Naive thymus-derived CD4-positive, alpha-beta T cell (primary cell): ENCODE results near the gene PPIL6. TPM values are rescaled to one million over a fixed set of nuclear protein-coding genes. Genes with fewer than 3 reads are reported as not detected.
A peak's percentile ranks its signal among the peaks of the same experiment; 100 is the strongest.

Experiments used
- ATAC-seq: fragments of 150-1000 bp; cut with Tn5 transposase; 2 replicates; pipeline ENCODE4 v1.10.0; 2021; ENCODE audit warnings: mild to moderate bottlenecking, moderate library complexity
- CTCF ChIA-PET: fragments of 350-600 bp; sonication (Branson Sonifier 250); formaldehyde crosslinking; loops from one replicate; lab custom pipeline; 2021; ENCODE audit warnings: antibody characterized with exemption; lab: Charles Lee
- POLR2A ChIA-PET: fragments of 350-600 bp; sonication (Branson Sonifier 250); formaldehyde crosslinking; loops from one replicate; lab custom pipeline; 2021; ENCODE audit warnings: antibody characterized with exemption, inconsistent platforms; lab: Charles Lee
- DNase-seq, 9 donors: peaks; one replicate each; pipeline versions ENCODE4 v3.0.0 to v3.0.0-alpha.2; 2020 to 2022; ENCODE audit warnings: mixed read lengths in 1 of 9
- H3K27ac ChIP-seq: one replicate; pipeline ENCODE4 v1.7.0; 2013; ENCODE audit warnings: mild to moderate bottlenecking, low read depth, low read length, moderate library complexity
- H3K27me3 ChIP-seq, 2 donors: one replicate each; pipeline ENCODE4 v1.7.0; 2013; ENCODE audit warnings: low read length in 2 of 2, mild to moderate bottlenecking in 2 of 2, moderate library complexity in 2 of 2; ENCODE audit not compliant: control insufficient read depth in 2 of 2, insufficient read depth in 2 of 2
- H3K36me3 ChIP-seq, 3 experiments: 1 replicate in 2 of 3; 2 replicates in 1 of 3; pipeline ENCODE4 v1.7.0; 2013; ENCODE audit warnings: low read length in 3 of 3, mild to moderate bottlenecking in 3 of 3, moderate library complexity in 1 of 3; ENCODE audit not compliant: insufficient read depth in 3 of 3, control insufficient read depth in 2 of 3
- H3K4me1 ChIP-seq, 2 donors: one replicate each; pipeline ENCODE4 v1.7.0; 2013; ENCODE audit warnings: low read length in 2 of 2, mild to moderate bottlenecking in 2 of 2, moderate library complexity in 1 of 2; ENCODE audit not compliant: control insufficient read depth in 2 of 2, insufficient read depth in 2 of 2
- H3K4me3 ChIP-seq: 2 replicates; pipeline ENCODE4 v1.7.0; 2013; ENCODE audit warnings: mild to moderate bottlenecking, low read length
- H3K9me3 ChIP-seq, 3 experiments: 1 replicate in 2 of 3; 2 replicates in 1 of 3; pipeline ENCODE4 v1.7.0; 2013; ENCODE audit warnings: low read length in 3 of 3; ENCODE audit not compliant: control insufficient read depth in 2 of 3
- H3K27ac Mint-ChIP-seq, 9 donors: one replicate each; pipeline ENCODE4 v1.8.0; 2020 to 2022; ENCODE audit warnings: mixed read lengths in 9 of 9, mild to moderate bottlenecking in 8 of 9, moderate library complexity in 5 of 9, inconsistent platforms in 2 of 9
- H3K27me3 Mint-ChIP-seq, 5 donors: one replicate each; pipeline ENCODE4 v1.8.0; 2021 to 2022; ENCODE audit warnings: mixed read lengths in 5 of 5, mild to moderate bottlenecking in 1 of 5
- H3K36me3 Mint-ChIP-seq, 5 donors: one replicate each; pipeline ENCODE4 v1.8.0; 2020 to 2022; ENCODE audit warnings: mixed read lengths in 5 of 5, mild to moderate bottlenecking in 3 of 5, inconsistent platforms in 1 of 5
- H3K4me1 Mint-ChIP-seq, 7 donors: one replicate each; pipeline ENCODE4 v1.8.0; 2020 to 2022; ENCODE audit warnings: mixed read lengths in 7 of 7, mild to moderate bottlenecking in 3 of 7, inconsistent platforms in 1 of 7
- H3K4me3 Mint-ChIP-seq, 10 donors: one replicate each; pipeline ENCODE4 v1.8.0; 2020 to 2022; ENCODE audit warnings: mild to moderate bottlenecking in 10 of 10, mixed read lengths in 10 of 10, moderate library complexity in 6 of 10, inconsistent platforms in 2 of 10
- H3K9me3 Mint-ChIP-seq, 11 donors: one replicate each; pipeline ENCODE4 v1.8.0; 2020 to 2022; ENCODE audit warnings: mixed read lengths in 11 of 11, mild to moderate bottlenecking in 4 of 11, inconsistent platforms in 1 of 11, moderate library complexity in 1 of 11
- intact Hi-C, 2 donors: fragments of 100-400 bp; cut with micrococcal nuclease; formaldehyde crosslinking; loops; one replicate each; pipeline ENCODE4 v1.15.1; 2023
- polyA plus RNA-seq, 2 donors: library from polyadenylated mRNA; unstranded; fragments of 300-500 nt; fragmentation: Illumina TruSeq; gene quantifications; one replicate each; pipeline ENCODE4 v1.2.3, GENCODE V29; 2021
- total RNA-seq, 6 experiments: library from RNA in 5 of 6; stranded (reverse) in 5 of 6; gene quantifications; 1 replicate in 5 of 6; 2 replicates in 1 of 6; pipeline ENCODE4 v1.2.3 and lab custom pipeline; 2021 to 2026

The PPIL6 gene
- 1 to 10 TPM in 1 of 5 experiments, under 1 TPM in 3, not detected in 1; 0.13 to 1.9 (median 0.40) TPM for total RNA-seq
- under 1 TPM; 0.44 to 0.71 TPM for polyA plus RNA-seq
- total RNA-seq (lab: John Stamatoyannopoulos, UW) = 1.1 reads per million

- DNase-seq = peak; percentile 63 to 85 (median 77)
- peaks cover 0 to 2% (median 0%) of the 10 kb centered on the region in 5 donors for H3K27me3 Mint-ChIP-seq
- H3K36me3 Mint-ChIP-seq = peaks cover 0 to 18% (median 0%) of the 10 kb centered on the region in 5 donors
- H3K4me3 Mint-ChIP-seq = peak within 1 kb of the TSS; percentile 90 to 95 (median 94)
- Histone ChIP-seq H3K9me3 (no peaks in the 10 kb centered on the region), H3K4me1 (peaks cover 11% of the 10 kb centered on the region in 2 donors), H3K27me3 (no peaks in the 10 kb centered on the region), H3K4me3 (peak within 1 kb of the TSS; percentile 65), H3K27ac (peak within 1 kb of the TSS; percentile 98), H3K36me3 (peaks cover 0 to 26% (median 4%) of the 10 kb centered on the region in 3 experiments)
- ChIA-PET POLR2A (interaction anchor here (0.5 to 4.5 kb wide), 17 partner anchors 9 to 250 kb away, joined by 3 to 49 read pairs (median 5); partner anchors contain the start of genes AK9, CD164, FIG4 and MICAL1), CTCF (interaction anchor here (0.9 to 4.1 kb wide), 5 partner anchors 13 to 599 kb away, joined by 3 to 18 read pairs (median 4); partner anchors contain the start of genes AK9, CD164 and FIG4)
- intact Hi-C loops = loop anchor here (1.0 to 10.0 kb wide), 17 partner anchors 9 to 1482 kb away; partner anchors contain the start of genes AK9 (in 2 of the 2), CD164 (in 2 of the 2), CEP57L1 (in 2 of the 2) and FIG4 (in 2 of the 2)
- H3K4me1 Mint-ChIP-seq = peaks cover 10 to 32% (median 21%) of the 10 kb centered on the region in 7 donors
- peak; percentile 91 for ATAC-seq
- peaks cover 0 to 2% (median 0%) of the 10 kb centered on the region in 11 donors for H3K9me3 Mint-ChIP-seq
- peak within 1 kb of the TSS; percentile 87 to 97 (median 93) for H3K27ac Mint-ChIP-seq
Measured at GRCh38 chr6:109440331-109441068, at the start of gene PPIL6, which contains the start of gene SMPD2. Gene PPIL6 (minus strand): TSS chr6:109440628. CDS start chr6:109440590, 38 bp downstream. Gene SMPD2 (plus strand): TSS chr6:109440724. CDS start chr6:109441122, 398 bp downstream.

- Histone ChIP-seq H3K4me3 (no peak overlapping the region), H3K36me3 (no peaks in the 10 kb centered on the region), H3K27me3 (no peaks in the 10 kb centered on the region), H3K27ac (no peak overlapping the region), H3K9me3 (no peaks in the 10 kb centered on the region), H3K4me1 (peaks cover 15 to 17% of the 10 kb centered on the region in 2 donors)
- H3K27ac Mint-ChIP-seq = peak overlapping the region in 1 of 9 donors; percentile 57
- ATAC-seq = no peak
- H3K36me3 Mint-ChIP-seq = no peaks in the 10 kb centered on the region
- H3K9me3 Mint-ChIP-seq = no peaks in the 10 kb centered on the region
- ChIA-PET POLR2A (interaction anchor here (0.6 kb wide), 1 partner anchor 91 kb away, joined by 5 read pairs; no protein-coding TSS in a partner anchor), CTCF (no interaction called here)
- H3K4me3 Mint-ChIP-seq = no peak overlapping the region
- H3K4me1 Mint-ChIP-seq = peaks cover 17 to 34% (median 32%) of the 10 kb centered on the region in 7 donors
- no peak for DNase-seq
- peaks cover 0 to 7% (median 0%) of the 10 kb centered on the region in 5 donors for H3K27me3 Mint-ChIP-seq
- intact Hi-C loops = loop anchor here in 1 of 2 donors (10.0 kb wide), 4 partner anchors 1387 to 1997 kb away; partner anchors contain the start of genes AMD1, GTF3C6, OSTM1 and REV3L
Measured at GRCh38 chr6:109488001-109488400, 47.6 kb upstream of the PPIL6 start.

- CTCF ChIA-PET = interaction anchor here (0.7 kb wide), 1 partner anchor 553 kb away, joined by 5 read pairs; no protein-coding TSS in a partner anchor
- Mint-ChIP-seq H3K9me3 (no peaks in the 10 kb centered on the region), H3K4me1 (peaks cover 23 to 39% (median 36%) of the 10 kb centered on the region in 7 donors), H3K27me3 (peaks cover 0 to 7% (median 0%) of the 10 kb centered on the region in 5 donors), H3K27ac (peak overlapping the region in 2 of 9 donors; percentile 54 to 75), H3K36me3 (peaks cover 8 to 13% (median 9%) of the 10 kb centered on the region in 5 donors), H3K4me3 (peak overlapping the region in 2 of 10 donors; percentile 10 to 68)
- Histone ChIP-seq H3K4me3 (no peak overlapping the region), H3K9me3 (no peaks in the 10 kb centered on the region), H3K4me1 (peaks cover 14 to 21% of the 10 kb centered on the region in 2 donors), H3K36me3 (peaks cover 0 to 1% (median 0%) of the 10 kb centered on the region in 3 experiments), H3K27me3 (no peaks in the 10 kb centered on the region), H3K27ac (no peak overlapping the region)
- POLR2A ChIA-PET = no interaction called here
- ATAC-seq (no peak), DNase-seq (no peak)
- intact Hi-C loops = loop anchor here in 1 of 2 donors (10.0 kb wide), 4 partner anchors 1389 to 1999 kb away; partner anchors contain the start of genes AMD1, GTF3C6, OSTM1 and REV3L
Measured at GRCh38 chr6:109486068-109486467, 45.6 kb upstream of the PPIL6 start.

- Mint-ChIP-seq H3K27me3 (peaks cover 0 to 7% (median 0%) of the 10 kb centered on the region in 5 donors), H3K27ac (peak overlapping the region in 5 of 9 donors; percentile 2 to 95 (median 50)), H3K4me1 (peaks cover 23 to 39% (median 37%) of the 10 kb centered on the region in 7 donors), H3K4me3 (peak overlapping the region in 2 of 10 donors; percentile 10 to 68), H3K36me3 (peaks cover 9 to 19% (median 16%) of the 10 kb centered on the region in 5 donors), H3K9me3 (no peaks in the 10 kb centered on the region)
- peak overlapping the region; percentile 78 for H3K27ac ChIP-seq
- intact Hi-C loops = loop anchor here in 1 of 2 donors (10.0 kb wide), 4 partner anchors 1389 to 1999 kb away; partner anchors contain the start of genes AMD1, GTF3C6, OSTM1 and REV3L
- H3K4me1 ChIP-seq = peaks cover 16 to 21% of the 10 kb centered on the region in 2 donors
- DNase-seq (no peak), ATAC-seq (no peak)
- ChIA-PET CTCF (no interaction called here), POLR2A (interaction anchor here (0.6 to 4.3 kb wide), 4 partner anchors 30 to 103 kb away, joined by 3 to 28 read pairs (median 4); partner anchors contain the start of genes CD164, PPIL6 and SMPD2)
- no peaks in the 10 kb centered on the region for H3K9me3 ChIP-seq
- no peaks in the 10 kb centered on the region for H3K27me3 ChIP-seq
- H3K36me3 ChIP-seq = peaks cover 0 to 7% (median 6%) of the 10 kb centered on the region in 3 experiments
- no peak overlapping the region for H3K4me3 ChIP-seq
Measured at GRCh38 chr6:109485266-109485935, 45.0 kb upstream of the PPIL6 start.

GRCh38 chr6:109484122-109484521 is 43.7 kb upstream of the PPIL6 start:
- DNase-seq (no peak), ATAC-seq (no peak)
- Mint-ChIP-seq H3K4me3 (peak overlapping the region; percentile 61 to 92 (median 84)), H3K9me3 (no peaks in the 10 kb centered on the region), H3K36me3 (peaks cover 12 to 30% (median 22%) of the 10 kb centered on the region in 5 donors), H3K27me3 (peaks cover 0 to 7% (median 0%) of the 10 kb centered on the region in 5 donors), H3K4me1 (peaks cover 28 to 45% (median 41%) of the 10 kb centered on the region in 7 donors), H3K27ac (peak overlapping the region; percentile 32 to 95 (median 88))
- POLR2A ChIA-PET = interaction anchor here (1.3 to 4.9 kb wide), 4 partner anchors 27 to 101 kb away, joined by 4 to 58 read pairs (median 16); partner anchors contain the start of genes CD164 and MICAL1
- CTCF ChIA-PET = no interaction called here
- Histone ChIP-seq H3K4me3 (no peak overlapping the region), H3K4me1 (peaks cover 29% of the 10 kb centered on the region in 2 donors), H3K27ac (peak overlapping the region; percentile 78), H3K9me3 (no peaks in the 10 kb centered on the region), H3K36me3 (peaks cover 0 to 7% (median 6%) of the 10 kb centered on the region in 3 experiments), H3K27me3 (no peaks in the 10 kb centered on the region)
- intact Hi-C loops = loop anchor here in 1 of 2 donors (5.0 to 10.0 kb wide), 6 partner anchors 33 to 2001 kb away; partner anchors contain the start of genes AMD1, GTF3C6, OSTM1 and REV3L
